GM19397 (cell line): Measurements from ENCODE around the gene CYP1A2.

Experiments used
- ATAC-seq: cut with Tn5 transposase; IDR thresholded peaks from one replicate; pipeline ENCODE4 v1.9.1; 2021; ENCODE audit warnings: mild to moderate bottlenecking, moderate library complexity; ENCODE audit not compliant: unreplicated experiment

The CYP1A2 gene

DNA sequence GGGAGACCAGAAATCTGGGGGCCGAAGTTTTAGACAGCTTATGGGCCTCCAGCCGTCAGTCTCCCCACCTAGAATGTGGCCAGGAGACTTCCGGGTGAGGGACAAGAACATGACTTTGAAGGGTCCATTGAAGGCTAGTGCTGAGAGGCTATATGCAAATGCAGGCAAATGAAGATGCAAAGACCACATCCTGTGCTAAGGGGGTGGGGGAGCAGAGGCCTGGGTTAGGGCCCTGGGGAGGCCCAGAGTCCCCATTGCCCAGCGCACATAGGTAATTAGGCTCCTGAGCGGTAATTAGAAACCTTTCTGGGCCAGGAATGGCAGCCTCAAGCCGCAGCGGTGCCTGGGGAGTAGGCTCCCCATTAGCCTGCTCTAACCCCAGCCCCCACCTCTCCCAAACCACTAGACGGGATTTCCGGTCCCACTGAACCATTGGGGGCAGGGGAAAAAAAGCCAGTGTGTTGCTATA lies 40.1 kb downstream of the CYP1A2 start:
- ATAC-seq: peak; percentile 21

DNA sequence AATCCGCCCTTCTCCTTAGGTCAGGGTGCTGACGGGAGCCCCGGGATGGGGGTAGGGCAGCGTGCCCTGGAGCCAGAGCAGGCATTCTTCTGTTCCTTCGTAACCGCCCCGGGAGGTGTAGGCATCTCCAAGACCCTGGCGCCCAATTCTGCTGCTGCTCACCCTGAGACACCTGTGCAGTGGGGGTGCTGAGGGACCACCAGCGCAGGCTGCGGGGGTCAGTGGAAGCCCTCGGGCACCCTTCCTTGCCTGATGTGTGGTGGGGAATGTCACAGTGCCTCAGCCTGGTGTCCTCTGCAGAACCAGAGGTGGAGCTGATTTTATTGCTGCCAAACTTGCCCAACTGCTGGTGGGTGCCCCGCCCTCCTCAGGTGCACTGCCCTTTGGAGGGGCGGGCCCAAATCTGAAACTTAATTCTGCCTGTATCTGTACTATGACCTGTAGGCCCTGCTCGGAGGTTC lies 40.6 kb downstream of the CYP1A2 start:
- no peak for ATAC-seq

DNA sequence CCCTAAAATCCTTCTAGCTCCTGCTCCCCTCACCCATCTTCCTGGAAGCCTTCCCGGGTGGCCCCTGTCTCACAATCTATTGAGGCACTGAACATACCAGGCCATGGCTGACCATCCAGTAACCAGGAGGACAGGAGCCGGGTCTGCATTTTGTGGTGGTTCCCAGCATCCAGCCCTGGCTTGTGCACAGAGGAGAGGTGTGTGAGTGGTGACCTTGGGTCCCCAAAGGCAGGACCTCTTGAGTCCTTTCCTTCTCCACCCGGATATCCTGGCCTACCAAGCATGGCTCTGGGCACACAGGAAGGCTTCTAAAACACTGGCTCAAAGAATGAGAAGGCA lies 41.1 kb downstream of the CYP1A2 start:
- ATAC-seq: no peak

DNA sequence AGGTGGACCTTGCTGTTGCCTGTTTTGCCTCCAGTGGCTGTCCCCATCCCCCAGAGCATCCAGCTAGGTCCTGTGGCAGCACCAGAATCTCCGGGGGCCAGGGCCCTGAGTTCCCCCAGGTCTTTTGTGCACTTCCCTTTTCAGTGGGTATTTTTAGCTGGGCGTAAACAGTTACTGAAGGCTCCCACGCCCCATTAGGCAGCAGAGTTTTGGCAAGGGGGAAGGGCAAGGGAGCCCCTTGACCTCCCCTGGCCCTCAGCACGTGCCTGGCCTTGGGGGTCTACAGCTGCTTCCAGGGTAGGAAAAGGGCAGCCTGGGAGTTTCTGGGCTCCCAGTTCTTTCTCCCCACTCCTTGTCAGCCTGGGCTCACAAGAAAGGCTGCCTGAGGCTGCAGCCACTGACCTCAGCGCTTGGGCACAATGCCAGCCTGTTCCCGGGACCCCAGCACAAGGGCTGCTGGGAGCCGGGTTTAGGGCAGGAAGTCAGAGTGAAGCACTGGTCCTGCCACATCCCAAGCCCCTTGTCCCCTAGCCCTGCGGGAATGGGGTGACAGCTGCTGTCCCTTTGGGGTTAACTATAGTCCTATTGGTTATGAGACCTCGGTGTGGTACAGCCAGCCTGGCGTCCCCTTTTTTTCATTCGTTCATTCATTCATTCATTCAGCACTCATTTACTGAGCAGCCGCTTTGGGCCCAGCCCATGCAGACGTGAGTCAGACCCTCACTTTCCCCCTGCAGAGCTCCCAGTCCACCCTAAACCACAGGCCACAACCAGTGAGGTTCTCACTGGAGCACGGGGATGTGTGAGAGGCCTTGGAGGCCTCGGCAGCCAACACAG lies 41.7 kb downstream of the CYP1A2 start:
- ATAC-seq: no peak

GRCh38 chr15:74791007-74791406 lies 42.4 kb downstream of the CYP1A2 start:
- no peak for ATAC-seq

DNA sequence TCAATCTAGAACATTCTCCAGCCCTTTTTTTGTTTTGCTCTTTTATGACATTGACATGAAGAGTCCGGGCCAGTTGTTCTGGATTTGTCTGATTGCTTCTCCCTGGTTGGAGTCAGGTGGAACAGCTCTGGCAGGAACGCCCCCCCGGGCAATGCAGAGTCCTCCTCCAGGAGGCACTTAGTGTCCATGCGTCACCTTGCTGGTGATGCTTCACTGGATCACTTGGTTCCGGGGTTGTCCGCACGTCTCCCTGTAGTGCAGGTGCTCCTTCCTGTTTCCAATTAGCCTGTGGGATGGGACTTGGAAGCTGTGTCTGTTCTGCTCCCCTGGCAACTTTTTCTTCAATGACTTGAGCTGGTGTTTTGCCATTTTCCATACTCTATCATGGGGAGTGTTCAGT lies 43.0 kb downstream of the CYP1A2 start:
- no peak for ATAC-seq

DNA sequence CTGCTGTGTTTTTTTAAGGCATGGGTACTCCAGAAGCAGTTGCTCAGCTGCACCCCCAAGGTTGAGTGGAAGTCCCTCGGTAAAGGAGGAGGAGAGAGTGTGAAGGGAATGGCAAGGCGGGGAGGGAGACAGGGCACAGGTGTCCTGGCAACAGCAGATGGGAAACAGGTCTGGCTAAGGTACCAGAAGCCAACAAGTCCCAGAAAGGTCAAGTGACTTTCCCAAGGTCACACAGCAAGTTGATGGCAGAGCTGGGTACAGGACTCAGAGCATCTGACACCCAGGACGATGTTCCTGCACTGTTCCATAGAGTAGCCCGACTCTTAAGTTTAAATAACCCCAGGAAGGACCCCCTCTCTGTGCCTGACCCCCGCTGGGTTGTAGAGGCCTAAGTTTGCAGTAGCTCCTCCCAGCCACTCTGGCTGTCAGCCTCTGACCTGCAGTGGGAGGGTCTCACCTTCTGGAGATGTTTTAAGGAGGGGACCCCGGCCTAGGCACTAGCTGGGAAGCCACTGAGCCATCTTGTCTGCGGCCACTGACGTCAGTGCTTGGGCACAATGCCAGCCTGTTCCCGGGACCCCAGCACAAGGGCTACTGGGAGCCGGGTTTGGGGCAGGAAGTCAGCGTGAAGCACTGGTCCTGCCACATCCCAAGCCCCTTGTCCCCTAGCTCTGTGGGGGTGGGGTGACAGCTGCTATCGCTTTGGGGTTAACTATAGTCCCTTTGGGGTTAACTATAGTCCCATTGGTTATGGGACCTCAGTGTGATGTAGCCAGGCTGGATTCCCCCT lies 43.8 kb downstream of the CYP1A2 start:
- ATAC-seq: no peak

DNA sequence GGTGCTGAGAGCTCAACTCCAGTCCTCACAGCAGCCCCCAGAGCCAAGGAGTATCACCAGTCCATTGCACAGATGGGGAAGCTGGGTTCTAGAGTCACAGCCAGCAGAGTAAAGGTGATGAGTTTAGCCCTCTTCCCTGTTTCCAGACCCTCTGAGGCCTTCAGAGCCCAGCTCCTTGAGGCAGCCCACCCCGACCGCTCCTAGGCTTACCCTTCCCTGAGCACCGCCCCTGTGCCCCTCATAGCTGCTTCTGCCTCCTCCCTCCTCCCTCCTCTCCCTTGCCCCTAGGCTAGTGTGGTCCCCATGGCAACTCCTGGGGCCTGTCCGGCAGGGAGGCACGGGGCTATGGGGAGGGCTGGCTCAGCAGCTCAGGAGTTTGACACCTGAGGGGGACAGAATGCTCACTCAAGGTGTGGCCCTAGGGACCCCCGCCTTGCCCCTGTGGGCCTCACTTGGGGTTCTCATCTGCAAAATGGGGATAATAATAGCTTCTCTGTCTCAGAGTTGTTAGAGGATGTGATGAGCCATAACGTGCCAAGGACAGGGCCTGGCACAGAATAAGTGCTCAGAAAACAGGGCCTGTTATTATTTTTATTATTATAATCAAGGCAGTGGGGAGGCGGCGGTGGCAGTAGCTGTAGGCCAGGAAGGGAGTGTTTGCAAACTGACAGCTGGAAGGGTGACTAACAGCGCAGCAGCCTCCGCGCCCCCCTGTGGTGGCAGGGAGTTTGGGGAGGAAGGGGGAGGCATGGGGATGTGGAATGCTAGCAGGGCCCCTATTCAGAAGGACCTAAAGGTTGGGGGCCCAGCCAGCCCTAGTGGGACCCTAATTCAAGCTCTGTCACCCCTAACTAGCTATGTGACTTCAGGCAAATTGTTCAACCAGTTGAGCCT lies 44.7 kb downstream of the CYP1A2 start:
- ATAC-seq: no peak

DNA sequence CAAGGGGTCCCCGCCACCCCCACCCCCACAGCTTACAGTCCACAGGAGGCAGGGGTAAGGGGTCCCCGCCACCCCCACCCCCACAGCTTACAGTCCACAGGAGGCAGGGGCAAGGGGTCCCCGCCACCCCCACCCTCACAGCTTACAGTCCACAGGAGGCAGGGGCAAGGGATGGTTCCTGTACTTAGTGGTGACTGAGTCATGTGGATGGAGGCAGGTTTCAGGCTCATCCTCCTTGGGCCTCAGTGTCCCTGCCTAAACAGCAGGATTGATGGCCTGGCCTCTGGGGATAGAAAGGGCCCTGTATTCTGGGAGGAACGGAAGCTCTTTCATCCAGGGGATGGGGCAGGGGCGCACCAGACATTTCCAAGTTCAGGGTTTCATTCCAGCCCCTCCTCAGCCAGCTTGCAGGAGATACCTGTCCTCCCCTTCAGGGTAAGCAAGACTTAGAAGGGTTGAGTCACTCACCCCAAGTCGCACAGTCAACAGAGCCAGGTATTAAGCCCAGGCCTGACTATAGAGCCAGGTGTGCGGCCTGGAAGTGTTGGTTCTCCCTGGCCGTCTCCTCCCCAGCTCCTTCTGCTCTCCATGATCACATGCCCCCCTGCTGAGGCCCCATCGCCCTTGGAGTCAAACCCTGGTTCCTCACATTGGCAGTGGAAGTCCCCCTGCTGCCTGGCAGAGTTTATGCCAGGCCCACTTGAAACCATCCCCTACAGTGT lies 45.8 kb downstream of the CYP1A2 start:
- no peak for ATAC-seq

DNA sequence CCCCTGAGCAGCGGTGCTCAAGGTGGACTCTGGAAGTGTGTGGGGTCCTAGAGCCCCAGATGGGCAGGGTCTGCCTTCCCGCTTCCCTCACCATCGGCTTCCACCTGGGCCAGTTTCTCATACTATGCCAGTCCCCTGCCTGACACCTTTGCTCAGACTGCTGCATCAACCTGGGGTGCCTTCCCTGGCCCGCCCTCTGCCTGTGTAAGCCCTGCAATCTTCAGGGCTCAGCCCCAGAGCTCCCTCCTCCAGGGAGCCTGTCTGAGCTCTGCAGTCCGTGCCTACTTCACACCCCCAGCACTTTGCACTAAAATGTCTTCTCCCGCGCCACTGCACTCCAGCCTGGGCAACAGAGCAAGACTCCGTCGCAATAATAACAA lies 46.3 kb downstream of the CYP1A2 start:
- ATAC-seq: no peak

- no peak for ATAC-seq
These were observed 47.5 kb downstream of the CYP1A2 start for GRCh38 chr15:74795966-74796625.

DNA sequence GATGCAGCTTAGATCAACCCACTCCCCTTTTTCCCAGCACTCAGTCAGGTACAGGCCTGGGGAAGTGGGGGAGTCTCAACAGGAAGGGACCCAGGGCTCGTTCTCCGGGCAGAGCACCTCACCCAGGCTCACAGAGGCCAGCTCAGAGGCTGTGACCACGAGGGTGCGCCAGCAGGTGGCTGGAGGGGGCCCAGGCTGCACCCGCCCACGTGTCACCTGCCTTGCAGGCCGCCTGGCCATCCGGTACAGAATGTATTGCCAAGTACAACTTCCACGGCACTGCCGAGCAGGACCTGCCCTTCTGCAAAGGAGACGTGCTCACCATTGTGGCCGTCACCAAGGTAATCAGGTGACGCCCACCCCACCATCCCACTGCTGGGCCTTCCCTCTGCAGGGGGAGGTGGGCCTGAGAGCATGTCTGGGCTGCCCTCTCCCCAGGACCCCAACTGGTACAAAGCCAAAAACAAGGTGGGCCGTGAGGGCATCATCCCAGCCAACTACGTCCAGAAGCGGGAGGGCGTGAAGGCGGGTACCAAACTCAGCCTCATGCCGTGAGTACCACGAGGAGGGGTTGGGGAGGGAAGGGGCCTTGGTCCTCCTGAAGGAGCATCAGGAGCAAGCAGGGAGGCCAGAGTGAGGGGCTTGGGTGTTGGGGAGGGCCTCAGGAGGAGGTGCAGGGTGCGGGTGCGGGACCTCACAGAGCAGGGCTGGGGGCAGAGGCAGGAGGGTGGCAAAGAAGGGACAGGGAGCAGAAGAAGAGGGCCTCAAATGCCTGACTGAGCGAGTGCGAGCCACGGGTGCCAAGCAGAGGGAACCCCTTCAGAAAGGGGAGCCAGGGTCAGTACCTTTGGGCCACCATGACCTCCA lies 50.0 kb downstream of the CYP1A2 start:
- no peak for ATAC-seq

- ATAC-seq: peak; percentile 23
These were observed 50.7 kb downstream of the CYP1A2 start for GRCh38 chr15:74799255-74799855.

DNA sequence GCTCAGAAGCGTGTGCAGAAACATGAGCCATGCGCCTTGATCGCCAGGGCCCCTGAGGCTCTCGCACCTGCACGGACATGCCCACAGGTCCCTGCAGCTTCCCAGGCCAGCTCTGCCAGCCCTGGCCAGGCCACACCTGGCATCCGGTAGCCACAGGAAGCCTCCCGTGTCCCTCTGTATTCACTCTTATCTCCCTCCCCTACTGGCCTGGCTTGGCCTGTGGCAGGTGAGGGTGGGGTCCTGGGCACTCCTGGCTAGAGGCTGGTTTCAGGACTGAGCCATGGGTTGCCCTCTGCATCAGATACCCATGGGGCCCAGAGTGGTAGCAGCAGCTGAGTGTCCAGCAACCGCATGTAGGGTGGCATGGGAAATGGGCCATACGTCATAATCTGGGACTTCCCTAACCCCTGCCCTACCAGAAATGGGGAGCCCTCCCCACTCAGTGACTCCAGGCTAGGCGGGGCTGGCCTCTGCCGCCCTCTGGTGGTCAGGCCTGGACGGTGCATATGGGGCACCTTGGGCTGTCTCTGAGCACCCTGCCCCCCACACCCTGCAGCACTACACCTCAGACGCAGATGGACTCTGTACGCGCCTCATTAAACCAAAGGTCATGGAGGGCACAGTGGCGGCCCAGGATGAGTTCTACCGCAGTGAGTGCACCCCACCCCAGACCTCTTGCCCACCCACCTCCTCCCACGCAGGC lies 51.4 kb downstream of the CYP1A2 start:
- peak; percentile 68 for ATAC-seq

GRCh38 chr15:74800559-74801094 lies 52.0 kb downstream of the CYP1A2 start:
- ATAC-seq: no peak

DNA sequence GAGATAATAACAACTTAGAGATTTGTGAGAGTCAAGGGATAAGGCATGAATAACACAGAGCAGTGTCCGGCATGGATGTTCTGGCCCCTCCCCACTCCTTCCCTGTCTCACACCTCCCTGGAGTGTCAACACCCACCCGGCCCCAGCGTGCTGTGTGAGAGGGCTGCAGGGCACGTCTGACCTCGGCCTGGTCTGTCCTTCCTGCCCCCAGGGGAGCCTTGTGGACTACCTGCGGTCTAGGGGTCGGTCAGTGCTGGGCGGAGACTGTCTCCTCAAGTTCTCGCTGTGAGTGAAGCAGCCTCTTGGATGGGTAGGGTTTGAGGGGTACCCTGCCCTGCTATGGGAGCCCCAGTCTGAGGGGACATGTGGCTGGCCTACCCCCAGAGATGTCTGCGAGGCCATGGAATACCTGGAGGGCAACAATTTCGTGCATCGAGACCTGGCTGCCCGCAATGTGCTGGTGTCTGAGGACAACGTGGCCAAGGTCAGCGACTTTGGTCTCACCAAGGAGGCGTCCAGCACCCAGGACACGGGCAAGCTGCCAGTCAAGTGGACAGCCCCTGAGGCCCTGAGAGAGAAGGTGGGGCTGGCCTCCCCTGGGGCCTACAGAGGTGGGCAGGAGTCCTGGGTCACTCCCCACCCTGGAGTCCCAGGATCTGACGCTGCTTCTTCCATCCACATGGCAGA lies 52.8 kb downstream of the CYP1A2 start:
- no peak for ATAC-seq

DNA sequence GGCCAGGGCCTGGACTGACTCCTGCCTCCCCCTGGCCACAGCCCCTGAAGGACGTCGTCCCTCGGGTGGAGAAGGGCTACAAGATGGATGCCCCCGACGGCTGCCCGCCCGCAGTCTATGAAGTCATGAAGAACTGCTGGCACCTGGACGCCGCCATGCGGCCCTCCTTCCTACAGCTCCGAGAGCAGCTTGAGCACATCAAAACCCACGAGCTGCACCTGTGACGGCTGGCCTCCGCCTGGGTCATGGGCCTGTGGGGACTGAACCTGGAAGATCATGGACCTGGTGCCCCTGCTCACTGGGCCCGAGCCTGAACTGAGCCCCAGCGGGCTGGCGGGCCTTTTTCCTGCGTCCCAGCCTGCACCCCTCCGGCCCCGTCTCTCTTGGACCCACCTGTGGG lies 53.6 kb downstream of the CYP1A2 start:
- ATAC-seq: no peak
